ENCODE measurements around the gene LATS2. TPM values are rescaled to one million over a fixed set of nuclear protein-coding genes. Genes with fewer than 3 reads are reported as not detected.

The LATS2 gene
- total RNA-seq, 1 experiment from 2014 or later: 18.8 TPM

GRCh38 chr13:21065686-21066085 is 4.3 kb upstream of the LATS2 start:
- Histone ChIP-seq H3K4me2 (ENCODE audit: low read length) (no peak overlapping the region), H3K4me3 (replicated peaks in 1 of 2; ENCODE audit: low read depth in 1 of 2, low read length in 2 of 2) (no peak overlapping the region), H3K4me1 (ENCODE audit: control insufficient read depth in 1 of 2, insufficient read depth in 2 of 2, low read length in 2 of 2) (peaks cover 11 to 22% of the 10 kb centered on the region in 2 experiments; a peak in 3 of 4 replicates), H3K27me3 (ENCODE audit: insufficient read depth, low read length) (no peaks in the 10 kb centered on the region), H3K36me3 (ENCODE audit: control insufficient read depth in 1 of 2, insufficient read depth in 2 of 2, low read length in 2 of 2) (no peaks in the 10 kb centered on the region), H3K9me3 (ENCODE audit: control insufficient read depth in 1 of 2, insufficient read depth in 1 of 2, low read depth in 1 of 2, low read length in 2 of 2) (no peaks in the 10 kb centered on the region), H4K20me1 (ENCODE audit: insufficient read depth) (no peaks in the 10 kb centered on the region), H3K9me2 (ENCODE audit: insufficient read depth) (no peaks in the 10 kb centered on the region), H3K9ac (ENCODE audit: low read length) (no peak overlapping the region), H2AFZ (ENCODE audit: low read depth, low read length, poor library complexity, severe bottlenecking) (no peak overlapping the region), H3K27ac (ENCODE audit: low read depth, low read length) (no peak overlapping the region), H3K79me2 (ENCODE audit: insufficient read depth, low read length) (peaks cover under 1% of the 10 kb centered on the region; the same call in 1 of the 2 replicates)
- DNase-seq (ENCODE audit: low read depth, low spot score) (no peak), ATAC-seq (no peak)
- intact Hi-C loops (cut with micrococcal nuclease): no loop called here
- TF ChIP-seq SP1 (IDR thresholded peaks at IDR 0.05; ENCODE audit: low read depth): no peak
- no peak for TF ChIP-seq ELF1 (IDR thresholded peaks at IDR 0.05; ENCODE audit: borderline replicate concordance, low read depth)
- no peak for TF ChIP-seq CEBPB (IDR thresholded peaks at IDR 0.05; ENCODE audit: low read depth)
- TF ChIP-seq EZH2 (IDR thresholded peaks at IDR 0.05): no peak
- TF ChIP-seq TCF7L2 (IDR thresholded peaks at IDR 0.05; ENCODE audit: borderline replicate concordance, extremely low read depth, insufficient read depth, insufficient read length): no peak
- no peak for TF ChIP-seq MAX (IDR thresholded peaks at IDR 0.05)
- TF ChIP-seq ZNF274 (IDR thresholded peaks at IDR 0.05; ENCODE audit: low read depth, low read length): no peak
- TF ChIP-seq POLR2AphosphoS5 (IDR thresholded peaks at IDR 0.05; ENCODE audit: low read depth, low read length): no peak
- TF ChIP-seq ATF3 (IDR thresholded peaks at IDR 0.05): no peak
- no peak for TF ChIP-seq ZBTB33 (IDR thresholded peaks at IDR 0.05; ENCODE audit: extremely low read depth, insufficient replicate concordance, low read length)
- no peak for TF ChIP-seq REST (IDR thresholded peaks at IDR 0.05; ENCODE audit: low read depth)
- no peak for TF ChIP-seq FOSL1 (IDR thresholded peaks at IDR 0.05; ENCODE audit: low read depth)
- no peak for TF ChIP-seq JUND (IDR thresholded peaks at IDR 0.05)
- no peak for TF ChIP-seq SIN3A (IDR thresholded peaks at IDR 0.05; ENCODE audit: low read depth)
- no peak for TF ChIP-seq CTCF (IDR thresholded peaks at IDR 0.05 in 2 of 3, conservative IDR thresholded peaks at IDR 0.05 in 1 of 3; ENCODE audit: borderline replicate concordance in 1 of 3, insufficient read depth in 1 of 3, low read depth in 2 of 3, low read length in 2 of 3)
- TF ChIP-seq YY1 (IDR thresholded peaks at IDR 0.05; ENCODE audit: extremely low read depth, insufficient replicate concordance, low read depth, low read length): no peak
- no peak for TF ChIP-seq EGR1 (IDR thresholded peaks at IDR 0.05; ENCODE audit: low read depth)
- TF ChIP-seq ZFX (IDR thresholded peaks at IDR 0.05): no peak
- TF ChIP-seq SRF (IDR thresholded peaks at IDR 0.05; ENCODE audit: low read depth): no peak
- TF ChIP-seq RAD21 (IDR thresholded peaks at IDR 0.05; ENCODE audit: low read depth): no peak
- RAD21 ChIA-PET (ENCODE audit: low non-redundant PET in 1 of 2, low total read pairs in 2 of 2, uncharacterized antibody in 2 of 2, unreplicated experiment in 2 of 2): no interaction called here
- CTCF ChIA-PET: no interaction called here
- POLR2A ChIA-PET: no interaction called here
- no TSS peak for BruUV-seq (replicated peaks)

Data from HCT116 (cell line).